Fibroblast of mammary gland (primary cell): ENCODE data around the gene KANK4.

Experiments
- DNase-seq: peaks from one replicate; pipeline ENCODE4 v3.0.0-alpha.2; 2010; ENCODE audit warnings: low read depth
- H3K4me3 ChIP-seq: 2 replicates; pipeline ENCODE4 v1.5.1; 2011; ENCODE audit warnings: low read depth, mild to moderate bottlenecking, low read length, moderate library complexity; ENCODE audit not compliant: control insufficient read depth
- TF ChIP-seq, protein P1 (sequence below): conservative IDR thresholded peaks from 2 replicates; pipeline ENCODE4 v1.5.1; 2011; ENCODE audit warnings: low read depth, low read length, inconsistent platforms; ENCODE audit not compliant: control insufficient read depth, insufficient read depth

KANK4 gene

DNA sequence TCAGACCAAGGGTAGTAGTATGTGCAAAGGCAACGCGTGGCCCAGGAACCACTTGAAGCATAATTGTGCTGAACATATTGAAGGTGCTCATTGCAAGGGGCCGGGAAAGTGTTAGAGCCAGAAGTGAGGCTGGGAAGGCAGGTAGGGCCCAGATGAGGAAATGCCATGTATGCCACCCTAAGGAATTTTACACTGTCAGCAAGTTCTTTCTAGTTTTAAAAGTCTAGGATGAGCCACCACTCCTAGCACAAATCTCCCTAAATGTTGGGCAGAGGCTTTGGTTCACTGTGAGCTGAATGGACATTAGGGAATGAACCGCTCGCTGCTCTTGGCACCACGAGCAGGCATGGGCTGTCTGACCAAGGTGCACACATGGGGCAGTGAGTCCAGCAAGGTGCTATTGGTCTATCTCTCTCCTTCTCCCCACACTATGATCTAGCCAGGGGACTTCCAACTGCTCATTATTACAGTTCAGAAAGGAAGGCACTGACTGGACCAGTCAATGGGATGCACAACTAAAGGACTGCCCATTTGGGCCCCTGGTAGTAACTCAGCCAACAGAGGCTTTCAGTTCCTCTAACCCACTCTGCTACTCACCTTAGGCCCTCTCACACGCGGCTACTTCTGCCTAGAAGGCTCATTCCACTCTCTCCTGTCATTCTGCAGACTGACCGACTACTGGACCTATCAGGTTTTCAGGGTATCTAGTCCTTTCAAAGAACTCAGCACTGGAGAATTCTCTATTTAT is 2.0 kb downstream of the KANK4 start:
- TF ChIP-seq, protein P1, sequence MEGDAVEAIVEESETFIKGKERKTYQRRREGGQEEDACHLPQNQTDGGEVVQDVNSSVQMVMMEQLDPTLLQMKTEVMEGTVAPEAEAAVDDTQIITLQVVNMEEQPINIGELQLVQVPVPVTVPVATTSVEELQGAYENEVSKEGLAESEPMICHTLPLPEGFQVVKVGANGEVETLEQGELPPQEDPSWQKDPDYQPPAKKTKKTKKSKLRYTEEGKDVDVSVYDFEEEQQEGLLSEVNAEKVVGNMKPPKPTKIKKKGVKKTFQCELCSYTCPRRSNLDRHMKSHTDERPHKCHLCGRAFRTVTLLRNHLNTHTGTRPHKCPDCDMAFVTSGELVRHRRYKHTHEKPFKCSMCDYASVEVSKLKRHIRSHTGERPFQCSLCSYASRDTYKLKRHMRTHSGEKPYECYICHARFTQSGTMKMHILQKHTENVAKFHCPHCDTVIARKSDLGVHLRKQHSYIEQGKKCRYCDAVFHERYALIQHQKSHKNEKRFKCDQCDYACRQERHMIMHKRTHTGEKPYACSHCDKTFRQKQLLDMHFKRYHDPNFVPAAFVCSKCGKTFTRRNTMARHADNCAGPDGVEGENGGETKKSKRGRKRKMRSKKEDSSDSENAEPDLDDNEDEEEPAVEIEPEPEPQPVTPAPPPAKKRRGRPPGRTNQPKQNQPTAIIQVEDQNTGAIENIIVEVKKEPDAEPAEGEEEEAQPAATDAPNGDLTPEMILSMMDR: no peak
- no peak overlapping the region for H3K4me3 ChIP-seq
- no peak for DNase-seq

DNA sequence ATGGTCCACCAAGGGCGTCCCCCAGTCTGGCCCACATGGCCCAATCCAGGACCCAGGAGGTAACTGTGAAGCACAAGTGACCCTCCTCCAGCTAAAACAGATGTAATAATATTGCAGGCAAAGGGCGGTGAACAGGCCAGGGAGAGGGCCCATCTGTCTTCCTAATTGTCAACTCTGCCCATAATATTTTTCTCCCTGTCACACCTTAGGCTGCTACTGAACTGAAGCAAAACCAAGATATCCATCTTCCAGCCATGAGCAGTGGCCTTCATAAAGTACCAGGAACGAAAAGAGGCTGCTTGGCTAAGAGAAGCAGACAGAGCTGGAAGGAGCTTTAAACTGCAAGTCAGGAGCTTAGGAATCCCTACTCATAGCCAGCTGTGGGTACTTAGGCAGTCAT is 3.1 kb downstream of the KANK4 start:
- DNase-seq: no peak
- TF ChIP-seq, protein P1: no peak

DNA sequence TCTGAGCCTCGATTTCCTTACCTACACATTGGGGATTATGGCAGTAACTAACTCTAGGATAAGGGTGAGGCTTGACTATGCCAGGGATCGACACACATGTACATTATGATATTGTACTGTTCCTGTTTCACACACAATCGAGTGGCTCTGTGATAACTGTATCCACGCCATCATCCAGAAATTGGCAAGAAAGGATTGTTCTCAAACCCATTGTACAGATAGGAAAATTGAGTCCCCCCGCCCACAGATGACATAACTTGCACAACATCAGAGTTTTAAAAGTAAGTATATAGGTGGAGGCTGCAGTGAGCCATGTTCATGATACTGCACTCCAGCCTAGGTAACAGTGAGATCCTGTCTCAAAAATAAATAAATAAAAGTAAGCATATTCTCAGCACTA is 3.8 kb downstream of the KANK4 start:
- no peak overlapping the region for H3K4me3 ChIP-seq
- DNase-seq: no peak
- TF ChIP-seq, protein P1: no peak

More for the DNA sequence above, 3.1 kb downstream of the KANK4 start:
- H3K4me3 ChIP-seq: no peak overlapping the region

DNA sequence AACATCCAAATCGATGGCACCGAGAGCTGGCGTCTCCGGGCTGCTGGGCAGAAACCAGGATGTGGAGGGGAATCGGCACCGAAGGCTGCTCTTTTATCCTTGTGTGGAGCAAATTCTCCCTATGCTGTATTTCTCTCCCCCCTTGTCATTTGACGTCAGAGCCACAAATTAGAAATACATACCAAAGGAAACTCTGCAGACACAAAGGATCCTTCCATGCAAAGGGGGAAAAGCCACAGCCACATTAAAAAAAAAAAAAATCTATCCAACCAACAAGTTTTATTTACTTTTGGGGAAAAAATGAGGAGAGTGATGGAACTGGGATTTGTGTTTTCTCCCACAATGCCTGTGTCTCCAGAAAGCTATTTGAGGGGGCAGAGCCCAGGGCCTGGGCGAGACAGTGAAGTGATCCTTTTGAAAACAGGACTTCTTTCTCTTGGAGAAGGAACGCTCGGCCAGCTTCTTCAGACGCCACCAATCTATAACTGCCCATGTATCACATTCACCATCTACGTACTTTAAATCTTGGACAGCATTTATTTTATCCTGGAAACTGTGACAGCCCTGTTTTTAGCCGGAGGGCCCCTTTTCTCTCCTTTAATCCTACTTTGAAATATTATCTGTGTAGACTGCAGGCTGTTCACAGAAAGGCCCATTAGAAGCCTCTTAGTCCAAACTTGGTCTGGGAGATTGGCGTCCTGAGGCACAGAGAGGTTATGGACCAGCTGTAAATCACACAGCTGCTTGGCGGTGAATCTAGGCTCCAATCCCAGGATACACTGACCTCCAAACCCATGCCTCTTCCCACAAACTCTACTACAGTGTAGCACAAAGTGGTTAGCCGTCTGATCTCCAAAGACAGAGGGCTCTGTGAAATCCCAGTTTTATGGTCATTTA is 4.5 kb downstream of the KANK4 start:
- TF ChIP-seq, protein P1: no peak
- H3K4me3 ChIP-seq: no peak overlapping the region

DNA sequence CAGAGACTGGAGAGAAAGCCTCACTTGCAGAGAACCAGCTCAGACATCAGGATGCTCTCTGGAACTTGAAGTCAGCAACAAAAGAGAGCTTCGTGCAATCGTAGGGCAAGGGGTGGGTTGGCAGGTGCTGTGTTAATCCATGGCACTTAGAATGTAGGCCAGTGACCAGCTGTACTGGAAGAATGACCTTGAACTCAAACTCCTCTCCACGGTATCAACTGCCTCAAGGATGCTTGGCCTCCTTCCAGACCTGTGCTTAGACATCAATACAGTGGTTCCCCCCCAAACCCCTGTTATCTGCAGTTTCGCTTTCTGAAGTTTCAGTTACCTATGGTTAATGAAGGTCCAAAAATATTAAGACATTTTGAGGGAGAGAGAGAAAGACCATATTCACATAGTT is 6.5 kb downstream of the KANK4 start:
- TF ChIP-seq, protein P1: no peak
- DNase-seq: no peak
- H3K4me3 ChIP-seq: no peak overlapping the region

More for the DNA sequence above, 4.5 kb downstream of the KANK4 start:
- no peak for DNase-seq

DNA sequence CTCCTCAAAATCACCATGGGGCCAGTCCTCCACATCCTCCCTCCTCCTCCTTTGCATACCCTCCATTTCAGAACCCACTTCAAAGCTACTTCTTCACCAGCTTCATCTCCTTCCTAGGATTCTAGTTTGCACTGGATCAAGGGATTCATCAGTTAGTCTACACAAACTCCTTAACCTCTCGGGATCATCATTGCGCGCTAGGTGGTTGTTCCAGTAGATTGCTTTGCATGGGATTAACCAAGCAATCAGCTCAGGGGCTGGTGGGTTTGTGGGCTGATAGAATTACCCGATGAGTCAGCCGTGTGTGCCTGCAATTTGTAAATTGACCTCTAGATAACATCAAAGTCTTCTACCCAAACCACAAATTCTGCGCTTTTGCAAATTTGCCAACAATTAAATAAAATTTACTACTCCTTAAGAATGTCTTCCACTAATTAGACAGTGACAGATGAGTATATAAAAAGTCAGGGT is 7.7 kb downstream of the KANK4 start:
- DNase-seq: no peak
- TF ChIP-seq, protein P1: no peak
- H3K4me3 ChIP-seq: no peak overlapping the region
